ENCODE results near the gene MIOX.

Gene MIOX

DNA sequence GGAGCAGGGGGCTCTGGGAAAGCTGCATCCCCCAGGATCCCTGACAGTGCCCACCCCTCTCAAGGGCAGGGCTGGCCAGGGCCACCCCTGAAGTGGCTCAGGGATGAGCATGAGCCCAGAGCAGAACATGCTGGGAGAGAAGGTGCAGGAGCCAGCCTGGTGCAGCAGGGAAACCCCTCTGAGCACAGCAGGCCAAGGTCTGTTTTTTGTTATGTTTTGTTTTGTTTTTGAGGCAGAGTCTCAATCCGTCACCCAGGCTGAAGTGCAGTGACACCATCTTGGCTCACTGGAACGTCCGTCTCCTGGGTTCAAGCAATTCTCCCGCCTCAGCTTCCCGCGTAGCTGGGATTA lies 11.0 kb upstream of the MIOX start:
- peaks cover 29% of the 10 kb centered on the region for H3K4me1 ChIP-seq (ENCODE audit: control insufficient read depth, insufficient read depth, low read length)
- no peaks in the 10 kb centered on the region for H3K9me3 ChIP-seq (ENCODE audit: control insufficient read depth, insufficient read depth, low read depth, low read length)
- H3K9ac ChIP-seq (ENCODE audit: low read length) = no peak overlapping the region
- H3K36me3 ChIP-seq (ENCODE audit: control insufficient read depth, insufficient read depth, low read length) = 0 out of 2 replicates have a peak, but pooled peaks cover 6% of the 10 kb centered on the region
- no peak overlapping the region for H3K27ac ChIP-seq (ENCODE audit: low read depth, low read length)
- peak overlapping the region; percentile 66; the same call in 1 of the 2 replicates for H3K4me3 ChIP-seq (ENCODE audit: low read depth, low read length)
- H3K27me3 ChIP-seq (ENCODE audit: control insufficient read depth, insufficient read depth, low read length) = peaks cover 19% of the 10 kb centered on the region

DNA sequence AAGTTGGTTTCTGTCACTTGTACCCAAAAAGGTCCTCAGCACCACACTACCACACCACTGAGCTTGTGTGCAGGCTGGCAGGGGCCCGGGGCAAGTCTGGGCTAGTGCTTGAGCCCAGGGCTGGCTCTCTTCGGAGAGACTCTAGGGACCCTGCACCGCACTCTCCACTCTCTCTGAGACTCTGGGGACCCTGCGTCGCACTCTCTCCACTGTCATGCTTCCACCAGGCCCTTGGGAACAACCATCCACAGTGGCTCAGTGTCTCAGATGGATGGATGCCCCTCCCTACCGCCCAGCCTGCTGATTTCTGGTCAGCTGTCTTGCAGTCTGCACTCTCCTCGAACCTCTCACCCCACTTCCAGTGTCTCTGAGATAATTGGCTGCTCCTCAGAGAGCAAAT lies 9.8 kb upstream of the MIOX start:
- Histone ChIP-seq H3K4me1 (ENCODE audit: control insufficient read depth, insufficient read depth, low read length) (peaks cover 24% of the 10 kb centered on the region), H3K9ac (ENCODE audit: low read length) (no peak overlapping the region), H3K36me3 (ENCODE audit: control insufficient read depth, insufficient read depth, low read length) (0 out of 2 replicates have a peak, but pooled peaks cover 6% of the 10 kb centered on the region)

GRCh38 chr22:50477923-50478322 lies 8.7 kb upstream of the MIOX start:
- Histone ChIP-seq H3K27me3 (ENCODE audit: control insufficient read depth, insufficient read depth, low read length) (peaks cover 32% of the 10 kb centered on the region), H3K27ac (ENCODE audit: low read depth, low read length) (no peak overlapping the region), H3K9ac (ENCODE audit: low read length) (no peak overlapping the region), H3K36me3 (ENCODE audit: control insufficient read depth, insufficient read depth, low read length) (peaks cover 2% of the 10 kb centered on the region; the same call in 1 of the 2 replicates), H3K9me3 (ENCODE audit: control insufficient read depth, insufficient read depth, low read depth, low read length) (no peaks in the 10 kb centered on the region), H3K4me1 (ENCODE audit: control insufficient read depth, insufficient read depth, low read length) (peaks cover 29% of the 10 kb centered on the region), H3K4me3 (ENCODE audit: low read depth, low read length) (no peak overlapping the region)

More for the DNA sequence above, 9.8 kb upstream of the MIOX start:
- Histone ChIP-seq H3K9me3 (ENCODE audit: control insufficient read depth, insufficient read depth, low read depth, low read length) (no peaks in the 10 kb centered on the region), H3K27me3 (ENCODE audit: control insufficient read depth, insufficient read depth, low read length) (peaks cover 27% of the 10 kb centered on the region), H3K4me3 (ENCODE audit: low read depth, low read length) (no peak overlapping the region), H3K27ac (ENCODE audit: low read depth, low read length) (no peak overlapping the region)

GRCh38 chr22:50479721-50480120 lies 6.9 kb upstream of the MIOX start:
- H3K36me3 ChIP-seq (ENCODE audit: control insufficient read depth, insufficient read depth, low read length) = peaks cover 5% of the 10 kb centered on the region; the same call in 1 of the 2 replicates
- H3K4me1 ChIP-seq (ENCODE audit: control insufficient read depth, insufficient read depth, low read length) = peaks cover 21% of the 10 kb centered on the region
- H3K9ac ChIP-seq (ENCODE audit: low read length) = no peak overlapping the region
- H3K4me3 ChIP-seq (ENCODE audit: low read depth, low read length) = no peak overlapping the region
- H3K27me3 ChIP-seq (ENCODE audit: control insufficient read depth, insufficient read depth, low read length) = peaks cover 36% of the 10 kb centered on the region
- no peak overlapping the region for H3K27ac ChIP-seq (ENCODE audit: low read depth, low read length)
- H3K9me3 ChIP-seq (ENCODE audit: control insufficient read depth, insufficient read depth, low read depth, low read length) = no peaks in the 10 kb centered on the region

DNA sequence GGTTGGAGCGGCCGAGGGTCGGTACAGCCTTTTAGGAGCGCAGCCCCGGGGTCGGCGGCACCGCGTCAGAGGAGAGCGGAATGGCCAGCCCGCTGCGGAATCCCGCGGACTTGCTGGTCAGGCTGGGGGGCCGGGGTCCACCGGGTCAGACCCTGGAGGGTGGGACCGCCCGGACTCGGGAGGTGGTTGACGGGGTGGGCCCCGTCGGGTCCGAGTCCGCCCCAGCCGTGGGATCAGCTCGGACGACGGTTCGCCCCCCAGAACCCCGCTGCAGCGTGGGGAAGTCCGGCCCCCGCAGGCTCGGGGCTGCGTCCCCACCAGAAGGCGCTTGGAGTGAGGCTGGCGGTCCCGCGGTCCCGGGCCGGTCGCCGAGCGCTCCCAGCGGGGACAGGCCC lies 5.6 kb upstream of the MIOX start:
- H3K9me3 ChIP-seq (ENCODE audit: control insufficient read depth, insufficient read depth, low read depth, low read length) = no peaks in the 10 kb centered on the region
- H3K9ac ChIP-seq (ENCODE audit: low read length) = peak overlapping the region; percentile 50
- H3K27ac ChIP-seq (ENCODE audit: low read depth, low read length) = no peak overlapping the region
- peaks cover 5% of the 10 kb centered on the region; the same call in 1 of the 2 replicates for H3K36me3 ChIP-seq (ENCODE audit: control insufficient read depth, insufficient read depth, low read length)
- H3K27me3 ChIP-seq (ENCODE audit: control insufficient read depth, insufficient read depth, low read length) = peaks cover 36% of the 10 kb centered on the region
- peaks cover 16% of the 10 kb centered on the region for H3K4me1 ChIP-seq (ENCODE audit: control insufficient read depth, insufficient read depth, low read length)
- H3K4me3 ChIP-seq (ENCODE audit: low read depth, low read length) = peak overlapping the region; percentile 80

GRCh38 chr22:50481440-50482106 lies 5.1 kb upstream of the MIOX start, which contains the start of gene ADM2:
ADM2 (plus strand) TSS chr22:50481543; CDS start chr22:50481848, 305 bp downstream.
- peak within 1 kb of the TSS; percentile 80 for H3K4me3 ChIP-seq (ENCODE audit: low read depth, low read length)
- peak within 1 kb of the TSS; percentile 77 for H3K27ac ChIP-seq (ENCODE audit: low read depth, low read length)
- peaks cover 17% of the 10 kb centered on the region for H3K4me1 ChIP-seq (ENCODE audit: control insufficient read depth, insufficient read depth, low read length)
- H3K27me3 ChIP-seq (ENCODE audit: control insufficient read depth, insufficient read depth, low read length) = peaks cover 36% of the 10 kb centered on the region
- H3K9ac ChIP-seq (ENCODE audit: low read length) = peak within 1 kb of the TSS; percentile 73
- H3K9me3 ChIP-seq (ENCODE audit: control insufficient read depth, insufficient read depth, low read depth, low read length) = no peaks in the 10 kb centered on the region
- peaks cover 5% of the 10 kb centered on the region; the same call in 1 of the 2 replicates for H3K36me3 ChIP-seq (ENCODE audit: control insufficient read depth, insufficient read depth, low read length)

- H3K27me3 ChIP-seq (ENCODE audit: control insufficient read depth, insufficient read depth, low read length) = peaks cover 36% of the 10 kb centered on the region
- H3K4me3 ChIP-seq (ENCODE audit: low read depth, low read length) = peak overlapping the region; percentile 80
- no peaks in the 10 kb centered on the region for H3K9me3 ChIP-seq (ENCODE audit: control insufficient read depth, insufficient read depth, low read depth, low read length)
- peaks cover 5% of the 10 kb centered on the region; the same call in 1 of the 2 replicates for H3K36me3 ChIP-seq (ENCODE audit: control insufficient read depth, insufficient read depth, low read length)
- peaks cover 19% of the 10 kb centered on the region for H3K4me1 ChIP-seq (ENCODE audit: control insufficient read depth, insufficient read depth, low read length)
- H3K9ac ChIP-seq (ENCODE audit: low read length) = peak overlapping the region; percentile 73
- peak overlapping the region; percentile 77 for H3K27ac ChIP-seq (ENCODE audit: low read depth, low read length)
These were observed 4.3 kb upstream of the MIOX start for GRCh38 chr22:50482107-50483074.

DNA sequence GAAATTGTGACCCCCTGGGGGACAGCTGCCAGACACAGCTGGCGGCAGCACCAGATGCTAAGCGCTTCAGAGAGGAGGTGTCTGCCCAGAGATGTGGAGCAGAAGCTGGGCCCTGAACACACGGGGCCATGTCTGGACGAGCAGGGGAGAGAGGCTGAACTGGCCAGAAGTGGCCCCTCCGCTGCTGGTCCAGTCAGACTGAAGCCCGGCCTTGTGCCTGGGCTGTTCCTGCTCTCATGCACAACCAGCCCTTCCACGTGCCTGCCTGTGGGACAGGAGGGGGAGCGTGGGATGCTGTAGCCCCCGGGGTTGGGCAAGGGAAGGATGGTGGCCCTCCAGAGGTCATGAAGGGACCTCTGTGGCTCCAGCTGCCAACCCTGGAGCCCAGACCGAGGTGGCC lies 3.6 kb upstream of the MIOX start:
- Histone ChIP-seq H3K9me3 (ENCODE audit: control insufficient read depth, insufficient read depth, low read depth, low read length) (no peaks in the 10 kb centered on the region), H3K27ac (ENCODE audit: low read depth, low read length) (no peak overlapping the region), H3K9ac (ENCODE audit: low read length) (no peak overlapping the region), H3K4me3 (ENCODE audit: low read depth, low read length) (no peak overlapping the region), H3K36me3 (ENCODE audit: control insufficient read depth, insufficient read depth, low read length) (peaks cover 5% of the 10 kb centered on the region; the same call in 1 of the 2 replicates), H3K27me3 (ENCODE audit: control insufficient read depth, insufficient read depth, low read length) (peaks cover 36% of the 10 kb centered on the region), H3K4me1 (ENCODE audit: control insufficient read depth, insufficient read depth, low read length) (peaks cover 16% of the 10 kb centered on the region)

- Histone ChIP-seq H3K36me3 (ENCODE audit: control insufficient read depth, insufficient read depth, low read length) (peaks cover 5% of the 10 kb centered on the region; the same call in 1 of the 2 replicates), H3K27ac (ENCODE audit: low read depth, low read length) (no peak overlapping the region), H3K4me1 (ENCODE audit: control insufficient read depth, insufficient read depth, low read length) (peaks cover 16% of the 10 kb centered on the region)
These were observed 3.1 kb upstream of the MIOX start for GRCh38 chr22:50483556-50483955.

GRCh38 chr22:50483977-50484853 lies 2.4 kb upstream of the MIOX start:
- H3K36me3 ChIP-seq (ENCODE audit: control insufficient read depth, insufficient read depth, low read length) = peaks cover 5% of the 10 kb centered on the region; the same call in 1 of the 2 replicates
- H3K9me3 ChIP-seq (ENCODE audit: control insufficient read depth, insufficient read depth, low read depth, low read length) = no peaks in the 10 kb centered on the region
- H3K9ac ChIP-seq (ENCODE audit: low read length) = no peak overlapping the region
- peaks cover 16% of the 10 kb centered on the region for H3K4me1 ChIP-seq (ENCODE audit: control insufficient read depth, insufficient read depth, low read length)
- no peak overlapping the region for H3K27ac ChIP-seq (ENCODE audit: low read depth, low read length)
- H3K4me3 ChIP-seq (ENCODE audit: low read depth, low read length) = no peak overlapping the region
- peaks cover 31% of the 10 kb centered on the region for H3K27me3 ChIP-seq (ENCODE audit: control insufficient read depth, insufficient read depth, low read length)

More at GRCh38 chr22:50483556-50483955, 3.1 kb upstream of the MIOX start:
- peaks cover 36% of the 10 kb centered on the region for H3K27me3 ChIP-seq (ENCODE audit: control insufficient read depth, insufficient read depth, low read length)
- no peak overlapping the region for H3K9ac ChIP-seq (ENCODE audit: low read length)
- H3K9me3 ChIP-seq (ENCODE audit: control insufficient read depth, insufficient read depth, low read depth, low read length) = no peaks in the 10 kb centered on the region
- no peak overlapping the region for H3K4me3 ChIP-seq (ENCODE audit: low read depth, low read length)

Measured in HUES6 (cell line).